Epithelial cell of proximal tubule (primary cell): ENCODE results near the gene FRMPD1. TPM values are rescaled to one million over a fixed set of nuclear protein-coding genes. Genes with fewer than 3 reads are reported as not detected.

Experiments used
- DNase-seq: peaks from one replicate; pipeline ENCODE4 v3.0.0-alpha.2; 2011; ENCODE audit warnings: low read depth
- H3K4me3 ChIP-seq: 2 replicates; pipeline ENCODE4 v1.5.1; 2011; ENCODE audit warnings: low read depth, mild to moderate bottlenecking, low read length
- total RNA-seq: library from RNA; depleted of rRNA; stranded (reverse); fragments of >200 nt; gene quantifications from 2 replicates; pipeline ENCODE4 v1.2.3, GENCODE V29; 2015
- TF ChIP-seq, protein P1 (sequence below): conservative IDR thresholded peaks from 2 replicates; pipeline ENCODE4 v1.5.1; 2012; ENCODE audit warnings: low read depth, mild to moderate bottlenecking, low read length

FRMPD1 gene
- total RNA-seq, 1 donor from 2014 or later = under 0.01 TPM

DNA sequence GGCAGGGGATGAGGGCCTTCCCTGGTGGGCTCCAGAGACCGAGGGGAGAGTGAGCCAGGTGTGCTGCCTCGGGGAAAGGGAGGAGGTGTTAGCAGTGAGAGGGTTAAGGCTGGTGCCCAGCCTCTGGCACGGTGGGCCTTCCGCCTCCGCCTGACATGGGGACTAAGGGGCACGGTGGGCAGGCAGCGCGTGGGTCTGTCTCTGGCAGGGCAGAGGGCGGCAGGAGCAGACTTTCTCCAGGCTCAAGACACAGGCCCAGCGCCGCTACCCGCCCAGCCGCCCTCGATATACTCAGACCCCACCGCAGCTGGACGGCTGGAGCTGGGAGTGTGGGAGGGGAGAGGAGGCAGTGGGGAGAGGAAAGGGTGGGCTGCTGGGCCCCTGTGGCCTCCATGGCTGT is 14.9 kb upstream of the FRMPD1 start:
- DNase-seq = no peak
- TF ChIP-seq, protein P1, sequence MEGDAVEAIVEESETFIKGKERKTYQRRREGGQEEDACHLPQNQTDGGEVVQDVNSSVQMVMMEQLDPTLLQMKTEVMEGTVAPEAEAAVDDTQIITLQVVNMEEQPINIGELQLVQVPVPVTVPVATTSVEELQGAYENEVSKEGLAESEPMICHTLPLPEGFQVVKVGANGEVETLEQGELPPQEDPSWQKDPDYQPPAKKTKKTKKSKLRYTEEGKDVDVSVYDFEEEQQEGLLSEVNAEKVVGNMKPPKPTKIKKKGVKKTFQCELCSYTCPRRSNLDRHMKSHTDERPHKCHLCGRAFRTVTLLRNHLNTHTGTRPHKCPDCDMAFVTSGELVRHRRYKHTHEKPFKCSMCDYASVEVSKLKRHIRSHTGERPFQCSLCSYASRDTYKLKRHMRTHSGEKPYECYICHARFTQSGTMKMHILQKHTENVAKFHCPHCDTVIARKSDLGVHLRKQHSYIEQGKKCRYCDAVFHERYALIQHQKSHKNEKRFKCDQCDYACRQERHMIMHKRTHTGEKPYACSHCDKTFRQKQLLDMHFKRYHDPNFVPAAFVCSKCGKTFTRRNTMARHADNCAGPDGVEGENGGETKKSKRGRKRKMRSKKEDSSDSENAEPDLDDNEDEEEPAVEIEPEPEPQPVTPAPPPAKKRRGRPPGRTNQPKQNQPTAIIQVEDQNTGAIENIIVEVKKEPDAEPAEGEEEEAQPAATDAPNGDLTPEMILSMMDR = no peak
- no peak overlapping the region for H3K4me3 ChIP-seq

DNA sequence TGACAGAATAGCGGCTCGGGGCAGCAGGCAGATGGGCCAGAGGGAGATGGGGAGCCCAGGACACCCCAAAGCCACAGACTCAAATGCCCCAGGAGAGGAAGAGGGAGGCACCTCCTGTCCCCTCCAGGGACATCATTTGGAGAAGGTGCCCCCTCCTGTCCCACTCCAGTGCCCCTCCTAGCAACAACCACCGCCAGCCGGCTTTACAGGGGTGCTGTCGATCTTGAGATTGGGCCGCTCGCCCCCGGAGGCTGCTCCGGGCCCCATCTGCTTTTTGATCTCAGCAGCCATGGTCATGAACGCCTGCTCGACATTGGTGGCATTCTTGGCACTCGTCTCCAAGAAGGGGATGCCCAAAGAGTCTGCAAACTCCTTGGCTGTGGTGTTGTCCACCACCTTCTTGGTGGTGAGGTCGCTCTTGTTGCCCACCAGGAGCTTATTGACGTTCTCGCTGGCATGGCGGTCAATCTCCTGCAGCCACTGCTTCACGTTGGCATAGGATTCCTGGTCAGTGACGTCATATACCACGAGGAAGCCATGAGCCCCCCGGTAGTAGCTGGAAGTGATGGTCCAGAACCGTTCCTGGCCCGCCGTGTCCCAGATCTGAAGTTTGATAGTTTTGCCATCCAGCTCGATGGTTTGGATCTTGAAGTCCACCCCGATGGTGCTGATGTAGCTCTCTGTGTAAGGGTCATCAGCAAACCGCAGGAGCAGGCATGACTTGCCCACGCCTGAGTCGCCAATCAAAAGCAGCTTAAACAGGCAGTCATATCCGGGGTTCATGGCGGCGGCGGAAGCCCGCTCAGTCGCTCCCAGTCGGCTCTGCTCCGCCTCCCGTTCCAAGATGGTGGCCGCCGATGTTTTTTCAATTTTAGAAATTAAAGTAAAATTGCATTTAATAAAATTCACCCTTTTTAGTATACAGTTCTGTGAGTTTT is 14.0 kb upstream of the FRMPD1 start:
- no peak for DNase-seq
- H3K4me3 ChIP-seq = no peak overlapping the region
- TF ChIP-seq, protein P1 = no peak

DNA sequence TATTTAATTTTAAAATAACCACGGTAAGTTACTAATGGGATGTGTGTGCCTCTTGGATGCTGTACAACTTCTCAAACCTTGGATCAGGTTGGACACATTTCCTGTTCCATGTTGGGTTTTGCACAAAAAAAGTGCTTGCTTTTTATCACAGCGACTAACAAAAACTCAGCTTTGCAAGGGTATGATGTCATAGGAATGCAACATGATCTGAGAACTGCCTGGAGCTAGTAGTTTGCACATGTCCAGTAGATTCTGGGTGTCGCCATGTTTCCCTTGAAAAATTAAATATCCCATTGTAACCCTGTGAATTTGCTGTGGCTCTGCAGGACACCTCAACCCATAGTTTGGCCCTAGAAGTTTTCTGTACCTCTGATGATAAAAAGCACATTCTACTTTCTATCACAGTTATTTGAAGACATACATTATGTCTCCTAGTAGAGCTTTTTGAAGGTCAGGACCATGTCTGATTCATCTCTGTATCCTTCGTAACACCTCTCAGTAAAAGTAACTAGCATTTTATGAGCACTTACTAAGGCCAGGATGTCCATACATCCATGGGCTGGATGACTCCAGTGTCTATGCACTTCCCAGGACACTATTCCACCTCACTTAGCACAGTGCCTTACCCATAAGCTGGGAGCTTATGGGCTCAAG is 11.5 kb upstream of the FRMPD1 start:
- TF ChIP-seq, protein P1 = no peak
- H3K4me3 ChIP-seq = no peak overlapping the region
- DNase-seq = no peak

DNA sequence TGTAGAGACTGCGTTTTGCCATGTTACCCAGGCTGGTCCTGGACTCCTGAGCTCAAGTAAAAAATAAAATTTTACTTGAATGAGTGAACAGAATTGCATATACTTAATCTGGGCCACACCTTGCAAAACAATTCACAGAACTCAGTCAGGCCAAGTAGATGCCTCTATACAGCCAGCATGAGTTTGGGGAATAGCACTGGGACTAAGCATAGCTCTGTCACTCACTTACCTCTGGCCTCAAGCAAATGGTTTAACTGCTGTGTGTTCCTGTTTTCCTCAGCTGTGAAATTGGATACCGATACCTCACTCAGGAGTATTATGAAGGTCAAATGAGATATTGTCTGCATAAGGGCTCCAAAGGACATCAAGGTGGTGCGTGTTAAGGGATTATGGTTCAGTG is 10.9 kb upstream of the FRMPD1 start:
- no peak overlapping the region for H3K4me3 ChIP-seq
- TF ChIP-seq, protein P1 = no peak
- DNase-seq = no peak

DNA sequence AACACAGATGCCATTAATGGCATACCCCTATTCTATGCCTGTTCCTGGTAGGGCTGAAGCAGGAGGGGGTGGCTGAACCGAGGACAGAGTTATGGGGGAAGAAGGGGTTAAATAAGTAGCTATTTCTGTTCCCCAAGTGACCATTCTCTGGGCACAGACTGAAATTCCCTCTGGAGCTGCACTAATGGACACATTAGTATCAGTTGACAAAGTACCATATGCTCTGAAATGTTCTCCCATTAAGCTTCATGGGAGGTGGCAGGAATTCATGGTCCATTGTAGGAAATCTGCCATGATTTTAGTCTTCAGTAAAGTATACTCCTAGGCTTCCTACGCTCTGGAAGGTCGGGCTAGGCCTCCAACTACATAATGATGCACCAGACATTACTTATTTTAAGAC is 10.5 kb upstream of the FRMPD1 start:
- no peak overlapping the region for H3K4me3 ChIP-seq
- TF ChIP-seq, protein P1 = no peak
- no peak for DNase-seq

DNA sequence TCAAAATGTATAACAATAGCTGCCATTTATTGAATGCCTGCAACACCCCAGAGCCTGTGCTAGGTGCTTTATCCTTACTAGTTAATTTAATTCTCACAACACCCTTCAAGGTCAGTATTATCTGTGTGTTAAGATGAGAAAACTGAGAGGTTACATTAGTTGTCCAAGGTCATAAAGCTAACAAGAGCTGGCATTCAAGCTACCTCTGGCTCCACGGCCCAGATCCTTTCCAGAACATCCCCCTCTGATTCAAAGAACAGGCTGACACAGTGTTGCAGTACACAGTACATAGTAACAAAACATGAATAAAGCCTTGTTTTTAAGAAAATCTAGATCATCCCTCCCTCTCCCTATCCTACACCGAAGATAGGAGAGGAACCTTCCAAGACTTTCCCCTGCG is 9.4 kb upstream of the FRMPD1 start:
- no peak overlapping the region for H3K4me3 ChIP-seq

More for the DNA sequence above, 9.4 kb upstream of the FRMPD1 start:
- no peak for DNase-seq
- TF ChIP-seq, protein P1 = no peak
